ENCODE results near the gene KRTAP5-8. TPM values are rescaled to one million over a fixed set of nuclear protein-coding genes. Genes with fewer than 3 reads are reported as not detected.

KRTAP5-8 gene
- total and polyA plus RNA-seq, 2 experiments from 2014 or later: not detected

GRCh38 chr11:71501071-71501985 is 36.5 kb upstream of the KRTAP5-8 start:
- no peaks in the 10 kb centered on the region for H3K4me1 ChIP-seq (ENCODE audit: insufficient read depth)
- H3K4me2 ChIP-seq: no peak overlapping the region
- no peak overlapping the region for H3K27ac ChIP-seq
- no peaks in the 10 kb centered on the region for H3K9me2 ChIP-seq (replicated peaks; ENCODE audit: insufficient read depth)
- 97% methylated on average over 30 of the region's 30 CpGs for WGBS (ENCODE audit: low lambda C conversion rate, missing lambda C conversion rate)
- no peak for TF ChIP-seq EZH2phosphoT487 (IDR thresholded peaks at IDR 0.05; ENCODE audit: low read depth, severe bottlenecking, unreplicated experiment)
- no peak for TF ChIP-seq EZH2 (IDR thresholded peaks at IDR 0.05; ENCODE audit: borderline replicate concordance)
- TF ChIP-seq CTCF (IDR thresholded peaks at IDR 0.05; ENCODE audit: poor library complexity): no peak
- no peaks in the 10 kb centered on the region for H3K27me3 ChIP-seq
- no peaks in the 10 kb centered on the region for H3K9me3 ChIP-seq (ENCODE audit: low read depth)
- no peak for DNase-seq (ENCODE audit: low spot score)
- H3K79me2 ChIP-seq: no peaks in the 10 kb centered on the region
- no peak overlapping the region for H3K4me3 ChIP-seq
- H4K20me1 ChIP-seq (ENCODE audit: insufficient read depth, poor library complexity, severe bottlenecking): no peaks in the 10 kb centered on the region
- H2AFZ ChIP-seq: no peak overlapping the region
- H3K36me3 ChIP-seq (replicated peaks; ENCODE audit: insufficient read depth, low read depth): no peaks in the 10 kb centered on the region

- Histone ChIP-seq H2AFZ (no peak overlapping the region), H3K4me1 (ENCODE audit: insufficient read depth) (no peaks in the 10 kb centered on the region), H3K79me2 (no peaks in the 10 kb centered on the region), H3K9me3 (ENCODE audit: low read depth) (no peaks in the 10 kb centered on the region), H3K27ac (no peak overlapping the region), H3K36me3 (replicated peaks; ENCODE audit: insufficient read depth, low read depth) (no peaks in the 10 kb centered on the region), H4K20me1 (ENCODE audit: insufficient read depth, poor library complexity, severe bottlenecking) (no peaks in the 10 kb centered on the region), H3K9me2 (replicated peaks; ENCODE audit: insufficient read depth) (no peaks in the 10 kb centered on the region), H3K4me3 (no peak overlapping the region), H3K4me2 (no peak overlapping the region), H3K27me3 (no peaks in the 10 kb centered on the region)
- TF ChIP-seq EZH2phosphoT487 (IDR thresholded peaks at IDR 0.05; ENCODE audit: low read depth, severe bottlenecking, unreplicated experiment) (no peak), EZH2 (IDR thresholded peaks at IDR 0.05; ENCODE audit: borderline replicate concordance) (no peak), CTCF (IDR thresholded peaks at IDR 0.05; ENCODE audit: poor library complexity) (no peak)
- DNase-seq (ENCODE audit: low spot score): no peak
- 96% methylated on average over 10 of the region's 10 CpGs for WGBS (ENCODE audit: low lambda C conversion rate, missing lambda C conversion rate)
These were observed 35.8 kb upstream of the KRTAP5-8 start for GRCh38 chr11:71502026-71502425.

- Histone ChIP-seq H2AFZ (no peak overlapping the region), H3K36me3 (replicated peaks; ENCODE audit: insufficient read depth, low read depth) (no peaks in the 10 kb centered on the region), H3K27ac (no peak overlapping the region), H3K9me3 (ENCODE audit: low read depth) (no peaks in the 10 kb centered on the region), H3K4me1 (ENCODE audit: insufficient read depth) (no peaks in the 10 kb centered on the region), H3K27me3 (no peaks in the 10 kb centered on the region), H3K4me3 (no peak overlapping the region), H3K4me2 (no peak overlapping the region), H4K20me1 (ENCODE audit: insufficient read depth, poor library complexity, severe bottlenecking) (no peaks in the 10 kb centered on the region), H3K9me2 (replicated peaks; ENCODE audit: insufficient read depth) (no peaks in the 10 kb centered on the region), H3K79me2 (no peaks in the 10 kb centered on the region)
- TF ChIP-seq EZH2phosphoT487 (IDR thresholded peaks at IDR 0.05; ENCODE audit: low read depth, severe bottlenecking, unreplicated experiment) (no peak), EZH2 (IDR thresholded peaks at IDR 0.05; ENCODE audit: borderline replicate concordance) (no peak), CTCF (IDR thresholded peaks at IDR 0.05; ENCODE audit: poor library complexity) (no peak)
- DNase-seq (ENCODE audit: low spot score): no peak
- 98% methylated on average over 13 of the region's 15 CpGs for WGBS (ENCODE audit: low lambda C conversion rate, missing lambda C conversion rate)
These were observed 34.9 kb upstream of the KRTAP5-8 start for GRCh38 chr11:71502871-71503435.
